Neural cell (in vitro differentiated cells): Measurements from ENCODE around the gene LENEP.

ENCODE experiments used
- EP300 ChIP-seq: fragments of 450-650 bp; conservative IDR thresholded peaks from 2 replicates; pipeline ENCODE4 v1.6.1; 2014; ENCODE audit warnings: antibody characterized with exemption, mild to moderate bottlenecking, moderate library complexity; ENCODE audit not compliant: poor library complexity, severe bottlenecking
- EZH2 ChIP-seq: fragments of 200-600, 300-800 bp; shearing (Covaris generic), sonication (generic); IDR thresholded peaks from 2 replicates; pipeline ENCODE4 v1.6.1; 2014; ENCODE audit warnings: antibody characterized with exemption, low read length, borderline replicate concordance, mild to moderate bottlenecking; ENCODE audit not compliant: insufficient read depth, poor library complexity, severe bottlenecking
- POLR2AphosphoS5 ChIP-seq: IDR thresholded peaks from 2 replicates; pipeline ENCODE4 v1.6.1; 2012
- RAD21 ChIP-seq: fragments of 450-650 bp; conservative IDR thresholded peaks from 2 replicates; pipeline ENCODE4 v1.6.1; 2014; ENCODE audit warnings: antibody characterized with exemption, mild to moderate bottlenecking, moderate library complexity
- SMC3 ChIP-seq: fragments of 450-650 bp; conservative IDR thresholded peaks from 2 replicates; pipeline ENCODE4 v1.6.1; 2014; ENCODE audit warnings: antibody characterized with exemption, mild to moderate bottlenecking, moderate library complexity; ENCODE audit not compliant: poor library complexity
- TAF1 ChIP-seq: IDR thresholded peaks from 2 replicates; pipeline ENCODE4 v1.6.1; 2012; ENCODE audit warnings: low read depth
- TF ChIP-seq, protein P1 (sequence below): fragments of 450-650 bp; IDR thresholded peaks from 2 replicates; pipeline ENCODE4 v1.5.1; 2014; ENCODE audit warnings: antibody characterized with exemption, mild to moderate bottlenecking, moderate library complexity; ENCODE audit not compliant: poor library complexity, severe bottlenecking
- TF ChIP-seq, protein P2 (sequence below): IDR thresholded peaks from 2 replicates; pipeline ENCODE4 v1.6.1; 2012; ENCODE audit warnings: borderline replicate concordance

DNA sequence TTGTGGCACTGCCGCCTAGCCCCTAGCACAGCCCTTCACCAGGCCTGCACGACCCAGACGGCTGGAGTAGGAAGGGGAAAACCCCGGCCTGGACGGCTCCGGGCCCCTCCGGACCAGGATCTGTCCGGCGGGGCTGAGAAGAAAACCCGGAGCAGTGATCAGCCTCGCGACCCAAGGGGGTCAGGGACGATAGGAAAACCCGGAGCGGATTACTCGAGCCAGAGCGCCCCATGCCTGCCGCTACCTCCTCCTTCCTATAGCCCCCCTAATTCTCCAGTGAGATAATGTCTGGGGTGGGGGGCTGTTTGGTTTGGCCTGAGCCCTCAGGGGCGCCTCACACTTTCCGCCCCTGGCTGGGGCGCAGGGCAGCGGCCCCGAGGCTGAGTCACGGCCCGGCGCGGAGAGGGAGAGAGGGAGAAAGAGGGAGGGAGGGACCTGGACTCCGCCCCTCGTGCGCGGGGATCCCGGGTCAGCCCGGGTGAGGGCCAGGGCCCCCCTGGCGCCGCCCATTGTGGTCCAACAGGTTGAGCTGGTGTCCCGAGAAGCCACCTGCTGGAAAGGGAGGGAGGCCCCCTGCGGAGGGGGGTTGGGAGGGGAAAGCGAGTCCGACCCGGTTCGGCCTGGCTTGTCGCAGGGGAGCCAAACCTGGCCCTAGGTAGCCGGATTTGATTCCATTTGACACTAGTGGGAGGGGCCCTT is 7.5 kb downstream of the LENEP start:
- TF ChIP-seq RAD21 (peak; percentile 12), POLR2AphosphoS5 (peak; percentile 30), EZH2 (no peak), EP300 (no peak), TAF1 (no peak), SMC3 (peak; percentile 21)
- TF ChIP-seq, protein P1, sequence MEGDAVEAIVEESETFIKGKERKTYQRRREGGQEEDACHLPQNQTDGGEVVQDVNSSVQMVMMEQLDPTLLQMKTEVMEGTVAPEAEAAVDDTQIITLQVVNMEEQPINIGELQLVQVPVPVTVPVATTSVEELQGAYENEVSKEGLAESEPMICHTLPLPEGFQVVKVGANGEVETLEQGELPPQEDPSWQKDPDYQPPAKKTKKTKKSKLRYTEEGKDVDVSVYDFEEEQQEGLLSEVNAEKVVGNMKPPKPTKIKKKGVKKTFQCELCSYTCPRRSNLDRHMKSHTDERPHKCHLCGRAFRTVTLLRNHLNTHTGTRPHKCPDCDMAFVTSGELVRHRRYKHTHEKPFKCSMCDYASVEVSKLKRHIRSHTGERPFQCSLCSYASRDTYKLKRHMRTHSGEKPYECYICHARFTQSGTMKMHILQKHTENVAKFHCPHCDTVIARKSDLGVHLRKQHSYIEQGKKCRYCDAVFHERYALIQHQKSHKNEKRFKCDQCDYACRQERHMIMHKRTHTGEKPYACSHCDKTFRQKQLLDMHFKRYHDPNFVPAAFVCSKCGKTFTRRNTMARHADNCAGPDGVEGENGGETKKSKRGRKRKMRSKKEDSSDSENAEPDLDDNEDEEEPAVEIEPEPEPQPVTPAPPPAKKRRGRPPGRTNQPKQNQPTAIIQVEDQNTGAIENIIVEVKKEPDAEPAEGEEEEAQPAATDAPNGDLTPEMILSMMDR, result peak; percentile 37
- TF ChIP-seq, protein P2, sequence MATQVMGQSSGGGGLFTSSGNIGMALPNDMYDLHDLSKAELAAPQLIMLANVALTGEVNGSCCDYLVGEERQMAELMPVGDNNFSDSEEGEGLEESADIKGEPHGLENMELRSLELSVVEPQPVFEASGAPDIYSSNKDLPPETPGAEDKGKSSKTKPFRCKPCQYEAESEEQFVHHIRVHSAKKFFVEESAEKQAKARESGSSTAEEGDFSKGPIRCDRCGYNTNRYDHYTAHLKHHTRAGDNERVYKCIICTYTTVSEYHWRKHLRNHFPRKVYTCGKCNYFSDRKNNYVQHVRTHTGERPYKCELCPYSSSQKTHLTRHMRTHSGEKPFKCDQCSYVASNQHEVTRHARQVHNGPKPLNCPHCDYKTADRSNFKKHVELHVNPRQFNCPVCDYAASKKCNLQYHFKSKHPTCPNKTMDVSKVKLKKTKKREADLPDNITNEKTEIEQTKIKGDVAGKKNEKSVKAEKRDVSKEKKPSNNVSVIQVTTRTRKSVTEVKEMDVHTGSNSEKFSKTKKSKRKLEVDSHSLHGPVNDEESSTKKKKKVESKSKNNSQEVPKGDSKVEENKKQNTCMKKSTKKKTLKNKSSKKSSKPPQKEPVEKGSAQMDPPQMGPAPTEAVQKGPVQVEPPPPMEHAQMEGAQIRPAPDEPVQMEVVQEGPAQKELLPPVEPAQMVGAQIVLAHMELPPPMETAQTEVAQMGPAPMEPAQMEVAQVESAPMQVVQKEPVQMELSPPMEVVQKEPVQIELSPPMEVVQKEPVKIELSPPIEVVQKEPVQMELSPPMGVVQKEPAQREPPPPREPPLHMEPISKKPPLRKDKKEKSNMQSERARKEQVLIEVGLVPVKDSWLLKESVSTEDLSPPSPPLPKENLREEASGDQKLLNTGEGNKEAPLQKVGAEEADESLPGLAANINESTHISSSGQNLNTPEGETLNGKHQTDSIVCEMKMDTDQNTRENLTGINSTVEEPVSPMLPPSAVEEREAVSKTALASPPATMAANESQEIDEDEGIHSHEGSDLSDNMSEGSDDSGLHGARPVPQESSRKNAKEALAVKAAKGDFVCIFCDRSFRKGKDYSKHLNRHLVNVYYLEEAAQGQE, result peak; percentile 49
